ENCODE results near the gene TMEM225B.

DNA sequence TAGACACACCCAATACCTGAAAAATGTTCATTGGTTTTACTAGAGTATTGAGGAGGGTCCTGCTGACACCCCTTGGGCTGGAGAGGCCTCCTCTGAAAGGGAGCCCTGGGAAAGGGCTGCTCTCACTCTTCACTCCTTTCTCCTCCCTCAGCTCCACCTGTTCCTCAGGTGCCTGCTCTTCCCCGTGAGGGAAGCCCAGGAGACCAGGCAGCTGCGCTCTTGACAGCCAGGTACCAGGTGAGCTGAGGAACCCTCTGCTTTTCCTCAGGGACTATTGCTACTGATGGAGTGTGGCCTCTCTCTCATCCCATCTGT is 36.4 kb upstream of the TMEM225B start:
- TF ChIP-seq, protein P1, sequence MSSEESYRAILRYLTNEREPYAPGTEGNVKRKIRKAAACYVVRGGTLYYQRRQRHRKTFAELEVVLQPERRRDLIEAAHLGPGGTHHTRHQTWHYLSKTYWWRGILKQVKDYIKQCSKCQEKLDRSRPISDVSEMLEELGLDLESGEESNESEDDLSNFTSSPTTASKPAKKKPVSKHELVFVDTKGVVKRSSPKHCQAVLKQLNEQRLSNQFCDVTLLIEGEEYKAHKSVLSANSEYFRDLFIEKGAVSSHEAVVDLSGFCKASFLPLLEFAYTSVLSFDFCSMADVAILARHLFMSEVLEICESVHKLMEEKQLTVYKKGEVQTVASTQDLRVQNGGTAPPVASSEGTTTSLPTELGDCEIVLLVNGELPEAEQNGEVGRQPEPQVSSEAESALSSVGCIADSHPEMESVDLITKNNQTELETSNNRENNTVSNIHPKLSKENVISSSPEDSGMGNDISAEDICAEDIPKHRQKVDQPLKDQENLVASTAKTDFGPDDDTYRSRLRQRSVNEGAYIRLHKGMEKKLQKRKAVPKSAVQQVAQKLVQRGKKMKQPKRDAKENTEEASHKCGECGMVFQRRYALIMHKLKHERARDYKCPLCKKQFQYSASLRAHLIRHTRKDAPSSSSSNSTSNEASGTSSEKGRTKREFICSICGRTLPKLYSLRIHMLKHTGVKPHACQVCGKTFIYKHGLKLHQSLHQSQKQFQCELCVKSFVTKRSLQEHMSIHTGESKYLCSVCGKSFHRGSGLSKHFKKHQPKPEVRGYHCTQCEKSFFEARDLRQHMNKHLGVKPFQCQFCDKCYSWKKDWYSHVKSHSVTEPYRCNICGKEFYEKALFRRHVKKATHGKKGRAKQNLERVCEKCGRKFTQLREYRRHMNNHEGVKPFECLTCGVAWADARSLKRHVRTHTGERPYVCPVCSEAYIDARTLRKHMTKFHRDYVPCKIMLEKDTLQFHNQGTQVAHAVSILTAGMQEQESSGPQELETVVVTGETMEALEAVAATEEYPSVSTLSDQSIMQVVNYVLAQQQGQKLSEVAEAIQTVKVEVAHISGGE (tag by site-specific recombination; conservative IDR thresholded peaks at IDR 0.05; ENCODE audit: low read depth) = no peak
- TF ChIP-seq, protein P2, sequence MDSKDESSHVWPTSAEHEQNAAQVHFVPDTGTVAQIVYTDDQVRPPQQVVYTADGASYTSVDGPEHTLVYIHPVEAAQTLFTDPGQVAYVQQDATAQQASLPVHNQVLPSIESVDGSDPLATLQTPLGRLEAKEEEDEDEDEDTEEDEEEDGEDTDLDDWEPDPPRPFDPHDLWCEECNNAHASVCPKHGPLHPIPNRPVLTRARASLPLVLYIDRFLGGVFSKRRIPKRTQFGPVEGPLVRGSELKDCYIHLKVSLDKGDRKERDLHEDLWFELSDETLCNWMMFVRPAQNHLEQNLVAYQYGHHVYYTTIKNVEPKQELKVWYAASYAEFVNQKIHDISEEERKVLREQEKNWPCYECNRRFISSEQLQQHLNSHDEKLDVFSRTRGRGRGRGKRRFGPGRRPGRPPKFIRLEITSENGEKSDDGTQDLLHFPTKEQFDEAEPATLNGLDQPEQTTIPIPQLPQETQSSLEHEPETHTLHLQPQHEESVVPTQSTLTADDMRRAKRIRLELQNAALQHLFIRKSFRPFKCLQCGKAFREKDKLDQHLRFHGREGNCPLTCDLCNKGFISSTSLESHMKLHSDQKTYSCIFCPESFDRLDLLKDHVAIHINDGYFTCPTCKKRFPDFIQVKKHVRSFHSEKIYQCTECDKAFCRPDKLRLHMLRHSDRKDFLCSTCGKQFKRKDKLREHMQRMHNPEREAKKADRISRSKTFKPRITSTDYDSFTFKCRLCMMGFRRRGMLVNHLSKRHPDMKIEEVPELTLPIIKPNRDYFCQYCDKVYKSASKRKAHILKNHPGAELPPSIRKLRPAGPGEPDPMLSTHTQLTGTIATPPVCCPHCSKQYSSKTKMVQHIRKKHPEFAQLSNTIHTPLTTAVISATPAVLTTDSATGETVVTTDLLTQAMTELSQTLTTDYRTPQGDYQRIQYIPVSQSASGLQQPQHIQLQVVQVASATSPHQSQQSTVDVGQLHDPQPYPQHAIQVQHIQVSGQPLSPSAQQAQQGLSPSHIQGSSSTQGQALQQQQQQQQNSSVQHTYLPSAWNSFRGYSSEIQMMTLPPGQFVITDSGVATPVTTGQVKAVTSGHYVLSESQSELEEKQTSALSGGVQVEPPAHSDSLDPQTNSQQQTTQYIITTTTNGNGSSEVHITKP (tag by site-specific recombination; IDR thresholded peaks at IDR 0.05) = no peak
- TF ChIP-seq, protein P3, sequence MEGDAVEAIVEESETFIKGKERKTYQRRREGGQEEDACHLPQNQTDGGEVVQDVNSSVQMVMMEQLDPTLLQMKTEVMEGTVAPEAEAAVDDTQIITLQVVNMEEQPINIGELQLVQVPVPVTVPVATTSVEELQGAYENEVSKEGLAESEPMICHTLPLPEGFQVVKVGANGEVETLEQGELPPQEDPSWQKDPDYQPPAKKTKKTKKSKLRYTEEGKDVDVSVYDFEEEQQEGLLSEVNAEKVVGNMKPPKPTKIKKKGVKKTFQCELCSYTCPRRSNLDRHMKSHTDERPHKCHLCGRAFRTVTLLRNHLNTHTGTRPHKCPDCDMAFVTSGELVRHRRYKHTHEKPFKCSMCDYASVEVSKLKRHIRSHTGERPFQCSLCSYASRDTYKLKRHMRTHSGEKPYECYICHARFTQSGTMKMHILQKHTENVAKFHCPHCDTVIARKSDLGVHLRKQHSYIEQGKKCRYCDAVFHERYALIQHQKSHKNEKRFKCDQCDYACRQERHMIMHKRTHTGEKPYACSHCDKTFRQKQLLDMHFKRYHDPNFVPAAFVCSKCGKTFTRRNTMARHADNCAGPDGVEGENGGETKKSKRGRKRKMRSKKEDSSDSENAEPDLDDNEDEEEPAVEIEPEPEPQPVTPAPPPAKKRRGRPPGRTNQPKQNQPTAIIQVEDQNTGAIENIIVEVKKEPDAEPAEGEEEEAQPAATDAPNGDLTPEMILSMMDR (tag by site-specific recombination; IDR thresholded peaks at IDR 0.05) = no peak
- TF ChIP-seq, protein P4, sequence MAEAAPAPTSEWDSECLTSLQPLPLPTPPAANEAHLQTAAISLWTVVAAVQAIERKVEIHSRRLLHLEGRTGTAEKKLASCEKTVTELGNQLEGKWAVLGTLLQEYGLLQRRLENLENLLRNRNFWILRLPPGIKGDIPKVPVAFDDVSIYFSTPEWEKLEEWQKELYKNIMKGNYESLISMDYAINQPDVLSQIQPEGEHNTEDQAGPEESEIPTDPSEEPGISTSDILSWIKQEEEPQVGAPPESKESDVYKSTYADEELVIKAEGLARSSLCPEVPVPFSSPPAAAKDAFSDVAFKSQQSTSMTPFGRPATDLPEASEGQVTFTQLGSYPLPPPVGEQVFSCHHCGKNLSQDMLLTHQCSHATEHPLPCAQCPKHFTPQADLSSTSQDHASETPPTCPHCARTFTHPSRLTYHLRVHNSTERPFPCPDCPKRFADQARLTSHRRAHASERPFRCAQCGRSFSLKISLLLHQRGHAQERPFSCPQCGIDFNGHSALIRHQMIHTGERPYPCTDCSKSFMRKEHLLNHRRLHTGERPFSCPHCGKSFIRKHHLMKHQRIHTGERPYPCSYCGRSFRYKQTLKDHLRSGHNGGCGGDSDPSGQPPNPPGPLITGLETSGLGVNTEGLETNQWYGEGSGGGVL (tag by site-specific recombination; IDR thresholded peaks at IDR 0.05) = no peak
- TF ChIP-seq ZNF19 (tag by site-specific recombination; IDR thresholded peaks at IDR 0.05; ENCODE audit: low read depth) = no peak
- TF ChIP-seq TCF7L2 (IDR thresholded peaks at IDR 0.05; ENCODE audit: borderline replicate concordance, low read depth, low read length) = no peak
- TF ChIP-seq ZNF555 (tag by site-specific recombination; conservative IDR thresholded peaks at IDR 0.05) = no peak
- no peak for TF ChIP-seq ZNF157 (tag by site-specific recombination; IDR thresholded peaks at IDR 0.05)
- TF ChIP-seq, protein P5, sequence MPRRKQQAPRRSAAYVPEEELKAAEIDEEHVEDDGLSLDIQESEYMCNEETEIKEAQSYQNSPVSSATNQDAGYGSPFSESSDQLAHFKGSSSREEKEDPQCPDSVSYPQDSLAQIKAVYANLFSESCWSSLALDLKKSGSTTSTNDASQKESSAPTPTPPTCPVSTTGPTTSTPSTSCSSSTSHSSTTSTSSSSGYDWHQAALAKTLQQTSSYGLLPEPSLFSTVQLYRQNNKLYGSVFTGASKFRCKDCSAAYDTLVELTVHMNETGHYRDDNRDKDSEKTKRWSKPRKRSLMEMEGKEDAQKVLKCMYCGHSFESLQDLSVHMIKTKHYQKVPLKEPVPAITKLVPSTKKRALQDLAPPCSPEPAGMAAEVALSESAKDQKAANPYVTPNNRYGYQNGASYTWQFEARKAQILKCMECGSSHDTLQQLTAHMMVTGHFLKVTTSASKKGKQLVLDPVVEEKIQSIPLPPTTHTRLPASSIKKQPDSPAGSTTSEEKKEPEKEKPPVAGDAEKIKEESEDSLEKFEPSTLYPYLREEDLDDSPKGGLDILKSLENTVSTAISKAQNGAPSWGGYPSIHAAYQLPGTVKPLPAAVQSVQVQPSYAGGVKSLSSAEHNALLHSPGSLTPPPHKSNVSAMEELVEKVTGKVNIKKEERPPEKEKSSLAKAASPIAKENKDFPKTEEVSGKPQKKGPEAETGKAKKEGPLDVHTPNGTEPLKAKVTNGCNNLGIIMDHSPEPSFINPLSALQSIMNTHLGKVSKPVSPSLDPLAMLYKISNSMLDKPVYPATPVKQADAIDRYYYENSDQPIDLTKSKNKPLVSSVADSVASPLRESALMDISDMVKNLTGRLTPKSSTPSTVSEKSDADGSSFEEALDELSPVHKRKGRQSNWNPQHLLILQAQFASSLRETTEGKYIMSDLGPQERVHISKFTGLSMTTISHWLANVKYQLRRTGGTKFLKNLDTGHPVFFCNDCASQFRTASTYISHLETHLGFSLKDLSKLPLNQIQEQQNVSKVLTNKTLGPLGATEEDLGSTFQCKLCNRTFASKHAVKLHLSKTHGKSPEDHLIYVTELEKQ (tag by site-specific recombination; IDR thresholded peaks at IDR 0.05; ENCODE audit: borderline replicate concordance) = no peak
- TF ChIP-seq ZNF138 (tag by site-specific recombination; IDR thresholded peaks at IDR 0.05; ENCODE audit: borderline replicate concordance) = no peak
- no peak for TF ChIP-seq YY1 (tag by site-specific recombination; IDR thresholded peaks at IDR 0.05)
- no peak for TF ChIP-seq YY2 (tag by site-specific recombination; IDR thresholded peaks at IDR 0.05)
- no peak for TF ChIP-seq ZNF707 (tag by site-specific recombination; IDR thresholded peaks at IDR 0.05)

Measured in HEK293 (cell line).